Lower lobe of right lung (tissue), 2 donors: ENCODE results near the gene TERF2IP. TPM values are rescaled to one million over a fixed set of nuclear protein-coding genes. Genes with fewer than 3 reads are reported as not detected.

Experiments used
- ATAC-seq, 2 donors: fragments of 200-7000 bp; cut with Tn5 transposase; one replicate each; pipeline ENCODE4 v1.9.1; 2020 to 2022; ENCODE audit warnings: mild to moderate bottlenecking in 2 of 2, moderate library complexity in 2 of 2
- DNase-seq: peaks from one replicate; pipeline ENCODE4 v3.0.0-alpha.2; 2020
- H3K27ac ChIP-seq: fragments of 200-600 bp; one replicate; pipeline ENCODE4 v1.8.0; 2022
- H3K27me3 ChIP-seq: fragments of 200-600 bp; one replicate; pipeline ENCODE4 v1.8.0; 2022; ENCODE audit warnings: low read depth
- H3K36me3 ChIP-seq: fragments of 200-600 bp; one replicate; pipeline ENCODE4 v1.8.0; 2022; ENCODE audit warnings: mild to moderate bottlenecking
- H3K4me1 ChIP-seq: fragments of 200-600 bp; one replicate; pipeline ENCODE4 v1.8.0; 2022
- H3K4me3 ChIP-seq: fragments of 200-600 bp; one replicate; pipeline ENCODE4 v1.8.0; 2022; ENCODE audit warnings: mild to moderate bottlenecking
- H3K9me3 ChIP-seq: fragments of 200-600 bp; one replicate; pipeline ENCODE4 v1.8.0; 2022
- intact Hi-C: fragments of 100-400 bp; cut with DNase I; formaldehyde crosslinking; loops from one replicate; pipeline ENCODE4 v1.11.0; 2022
- total RNA-seq: library from RNA; stranded (reverse); fragmentation: NEBNext Ultra II Directional; extraction: Animal tissue kit (Norgen Biotek cat#: 25700); gene quantifications from one replicate; pipeline ENCODE4 v1.2.1, GENCODE V29; 2021
- TF ChIP-seq, protein P1 (sequence below): fragments of 200-600 bp; IDR thresholded peaks from one replicate; pipeline ENCODE4 v1.8.0; 2022; ENCODE audit warnings: antibody characterized with exemption, mild to moderate bottlenecking
- donor health status: DM: no; HTN: yes; CAD: no; lungs with severe emphysema.

TERF2IP gene
- total RNA-seq, 1 donor from 2014 or later = 58.3 TPM

DNA sequence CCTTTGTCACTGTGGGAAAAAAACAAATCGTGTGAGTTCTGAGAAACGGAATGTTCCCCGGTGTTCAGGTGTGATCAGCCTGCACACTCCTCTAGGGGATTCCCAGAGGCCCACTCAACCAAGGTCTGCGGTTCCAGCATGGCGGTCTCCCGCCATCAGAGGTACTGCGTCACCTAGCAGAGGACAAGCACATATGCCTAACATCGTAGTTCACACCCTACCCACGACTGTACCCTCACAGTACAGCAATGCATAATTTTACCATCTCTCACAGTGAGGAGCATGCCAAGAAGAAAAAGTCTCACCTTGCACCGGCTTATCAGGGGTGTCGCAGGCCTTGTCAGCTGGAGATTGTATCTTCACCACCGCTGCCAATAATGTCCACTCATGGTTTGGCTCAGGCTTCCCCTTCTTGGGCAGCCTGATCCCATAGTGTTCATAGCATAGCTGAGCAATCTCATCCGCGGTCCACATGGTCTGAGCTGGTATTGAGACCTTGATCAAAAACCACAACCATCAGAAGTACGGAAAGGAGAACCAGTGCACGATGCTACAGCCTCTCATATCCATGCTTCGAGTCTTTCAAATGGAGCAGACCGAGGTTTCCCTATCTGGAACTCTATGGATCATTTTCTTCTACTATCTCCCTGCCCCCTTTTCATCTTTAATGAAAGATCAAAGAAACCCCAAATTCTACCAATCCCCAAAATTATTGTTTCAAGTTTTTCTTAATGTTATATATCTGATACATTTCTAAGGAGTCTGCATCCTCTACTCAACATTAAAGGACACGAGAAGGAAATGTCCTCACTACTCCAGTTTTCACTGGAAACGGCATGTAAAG lies 27.0 kb upstream of the TERF2IP start:
- DNase-seq = no peak
- TF ChIP-seq, protein P1, sequence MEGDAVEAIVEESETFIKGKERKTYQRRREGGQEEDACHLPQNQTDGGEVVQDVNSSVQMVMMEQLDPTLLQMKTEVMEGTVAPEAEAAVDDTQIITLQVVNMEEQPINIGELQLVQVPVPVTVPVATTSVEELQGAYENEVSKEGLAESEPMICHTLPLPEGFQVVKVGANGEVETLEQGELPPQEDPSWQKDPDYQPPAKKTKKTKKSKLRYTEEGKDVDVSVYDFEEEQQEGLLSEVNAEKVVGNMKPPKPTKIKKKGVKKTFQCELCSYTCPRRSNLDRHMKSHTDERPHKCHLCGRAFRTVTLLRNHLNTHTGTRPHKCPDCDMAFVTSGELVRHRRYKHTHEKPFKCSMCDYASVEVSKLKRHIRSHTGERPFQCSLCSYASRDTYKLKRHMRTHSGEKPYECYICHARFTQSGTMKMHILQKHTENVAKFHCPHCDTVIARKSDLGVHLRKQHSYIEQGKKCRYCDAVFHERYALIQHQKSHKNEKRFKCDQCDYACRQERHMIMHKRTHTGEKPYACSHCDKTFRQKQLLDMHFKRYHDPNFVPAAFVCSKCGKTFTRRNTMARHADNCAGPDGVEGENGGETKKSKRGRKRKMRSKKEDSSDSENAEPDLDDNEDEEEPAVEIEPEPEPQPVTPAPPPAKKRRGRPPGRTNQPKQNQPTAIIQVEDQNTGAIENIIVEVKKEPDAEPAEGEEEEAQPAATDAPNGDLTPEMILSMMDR = no peak

DNA sequence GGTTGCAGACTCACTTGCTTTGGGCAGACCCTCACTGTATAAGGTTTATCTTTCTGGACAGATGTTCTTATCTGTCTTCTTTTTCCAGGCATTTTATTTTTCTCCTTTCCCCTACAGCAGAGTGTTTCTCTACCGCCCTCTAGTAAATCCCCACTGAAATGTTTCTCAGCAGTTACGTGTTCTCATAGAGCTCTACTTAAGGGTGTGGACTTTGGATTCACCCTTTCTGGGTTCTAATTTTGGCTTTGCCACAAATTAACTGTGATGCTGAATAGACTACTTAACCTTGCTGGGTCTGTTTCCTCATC lies 26.4 kb upstream of the TERF2IP start:
- DNase-seq = no peak
- no peaks in the 10 kb centered on the region for H3K9me3 ChIP-seq
- intact Hi-C loops = no loop called here
- H3K4me1 ChIP-seq = peaks cover 26% of the 10 kb centered on the region
- H3K27ac ChIP-seq = no peak overlapping the region
- no peaks in the 10 kb centered on the region for H3K27me3 ChIP-seq
- TF ChIP-seq, protein P1 = no peak
- ATAC-seq = no peak
- no peak overlapping the region for H3K4me3 ChIP-seq
- peaks cover 52% of the 10 kb centered on the region for H3K36me3 ChIP-seq

More for the DNA sequence above, 27.0 kb upstream of the TERF2IP start:
- Histone ChIP-seq H3K27ac (no peak overlapping the region), H3K4me1 (peaks cover 26% of the 10 kb centered on the region), H3K27me3 (no peaks in the 10 kb centered on the region), H3K36me3 (peaks cover 52% of the 10 kb centered on the region), H3K9me3 (no peaks in the 10 kb centered on the region), H3K4me3 (no peak overlapping the region)
- intact Hi-C loops = no loop called here
- no peak for ATAC-seq

DNA sequence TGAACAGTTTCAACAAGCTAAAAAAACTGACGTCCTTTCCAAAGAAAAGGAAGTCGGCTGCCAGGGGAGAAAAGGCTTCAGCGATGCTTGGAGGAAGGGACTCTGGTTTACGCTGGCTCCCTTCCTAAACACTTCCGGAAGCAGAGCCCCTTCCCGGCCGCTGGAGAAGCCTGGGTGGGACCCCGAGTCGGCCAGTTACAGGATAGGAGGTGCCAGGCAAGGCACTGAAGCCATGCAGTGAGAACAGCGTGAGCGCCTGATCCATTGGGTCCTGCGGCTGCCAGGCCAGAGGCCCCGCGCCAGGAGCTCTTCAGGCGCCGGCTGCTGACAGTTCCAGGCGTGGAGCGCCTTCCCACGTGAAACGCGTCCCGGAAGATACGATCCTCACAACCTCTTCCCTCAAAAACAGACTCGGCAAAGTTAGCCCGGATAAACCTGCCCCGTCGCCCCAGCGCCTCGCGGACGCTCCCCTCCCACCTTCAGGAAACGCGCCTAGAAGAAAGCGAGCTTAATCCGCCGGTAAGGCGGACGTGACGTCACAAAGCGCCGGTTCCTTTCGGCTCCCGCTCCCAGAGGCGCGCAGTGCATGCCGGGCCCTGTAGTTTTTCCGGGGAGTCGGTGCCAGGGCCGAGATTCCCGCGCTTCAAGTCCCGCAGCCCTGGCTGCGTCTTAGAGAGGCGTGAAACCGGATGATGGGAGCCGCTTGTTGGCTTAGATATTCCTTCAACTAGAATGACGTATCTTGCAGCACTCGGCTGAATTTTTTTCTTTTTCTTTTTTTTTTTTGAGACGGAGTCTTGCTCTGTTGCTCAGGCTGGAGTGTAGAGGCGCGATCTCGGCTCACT lies 24.6 kb upstream of the TERF2IP start, which contains the start of gene ADAT1:
TSS of gene ADAT1 (minus strand) at position 521 of the 845 bp plus-strand sequence. CDS start 2,482 bp downstream, outside the sequence.
- H3K4me3 ChIP-seq = peak within 1 kb of the TSS; percentile 88
- peaks cover 52% of the 10 kb centered on the region for H3K36me3 ChIP-seq
- ATAC-seq (peak; percentile 97 to 98), DNase-seq (peak; percentile 100)
- H3K4me1 ChIP-seq = peaks cover 31% of the 10 kb centered on the region
- TF ChIP-seq, protein P1 = no peak
- H3K27ac ChIP-seq = peak within 1 kb of the TSS; percentile 95
- H3K9me3 ChIP-seq = no peaks in the 10 kb centered on the region
- intact Hi-C loops = no loop called here
- no peaks in the 10 kb centered on the region for H3K27me3 ChIP-seq

DNA sequence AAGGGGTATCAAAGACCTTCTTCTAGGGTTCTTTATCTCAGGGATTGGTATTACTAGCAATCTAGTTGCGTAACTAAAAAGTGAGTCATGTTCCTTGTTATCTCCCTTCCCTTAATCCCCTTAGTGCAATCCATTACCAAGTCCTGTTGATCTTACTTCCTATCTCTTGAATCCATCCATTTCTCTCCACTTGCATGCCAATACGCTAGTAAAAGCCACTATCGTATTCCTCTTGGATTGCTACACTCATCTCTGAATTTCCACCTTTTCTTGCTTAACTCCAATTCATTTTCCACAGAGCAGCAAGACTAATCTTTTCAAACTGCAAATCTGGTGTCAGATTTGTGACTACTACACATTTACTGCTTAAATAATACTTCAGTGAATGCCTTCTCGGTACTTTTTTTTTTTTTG lies 22.6 kb upstream of the TERF2IP start:
- H3K36me3 ChIP-seq = peaks cover 52% of the 10 kb centered on the region
- H3K9me3 ChIP-seq = no peaks in the 10 kb centered on the region
- TF ChIP-seq, protein P1 = no peak
- ATAC-seq = no peak
- no peak for DNase-seq
- H3K27me3 ChIP-seq = no peaks in the 10 kb centered on the region
- H3K27ac ChIP-seq = no peak overlapping the region
- peaks cover 36% of the 10 kb centered on the region for H3K4me1 ChIP-seq
- H3K4me3 ChIP-seq = no peak overlapping the region
- intact Hi-C loops = no loop called here

DNA sequence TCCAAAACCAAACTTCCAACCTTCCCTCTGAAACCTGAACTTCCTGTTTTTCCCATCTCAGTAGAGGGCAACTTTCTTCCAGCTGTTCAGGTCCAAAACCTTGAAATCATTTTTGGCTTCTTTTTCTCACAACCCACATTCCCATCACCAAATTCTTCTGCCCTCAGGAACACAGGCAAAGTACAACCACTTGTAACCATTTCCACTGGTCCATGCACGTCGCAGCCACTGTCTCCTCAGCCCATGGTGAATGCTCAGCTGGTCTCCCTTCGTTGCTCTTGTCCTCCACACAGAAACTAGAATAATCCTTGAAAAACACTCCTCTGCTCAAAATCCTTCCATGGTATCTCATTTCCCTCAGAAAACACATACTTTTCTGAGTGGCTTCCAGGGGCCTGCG lies 20.8 kb upstream of the TERF2IP start:
- intact Hi-C loops = no loop called here
- peaks cover 18% of the 10 kb centered on the region for H3K4me1 ChIP-seq
- H3K9me3 ChIP-seq = no peaks in the 10 kb centered on the region
- H3K27ac ChIP-seq = no peak overlapping the region
- no peak overlapping the region for H3K4me3 ChIP-seq
- ATAC-seq (no peak), DNase-seq (no peak)
- H3K27me3 ChIP-seq = no peaks in the 10 kb centered on the region
- TF ChIP-seq, protein P1 = no peak
- peaks cover 64% of the 10 kb centered on the region for H3K36me3 ChIP-seq
